Parathyroid adenoma (tissue), 2 donors: Measurements from ENCODE around the gene PRDM16.

Experiments used
- H2AFZ ChIP-seq: fragments of 300-600 bp; sonication (generic); one replicate; pipeline ENCODE4 v1.7.0; 2017; ENCODE audit warnings: antibody characterized with exemption, mild to moderate bottlenecking
- H3K27ac ChIP-seq: fragments of 300-600 bp; sonication (generic); one replicate; pipeline ENCODE4 v1.7.0; 2017
- H3K27me3 ChIP-seq: fragments of 300-600 bp; sonication (generic); one replicate; pipeline ENCODE4 v1.7.0; 2017; ENCODE audit warnings: low read length; ENCODE audit not compliant: control insufficient read depth, insufficient read depth
- H3K36me3 ChIP-seq: fragments of 300-600 bp; sonication (generic); one replicate; pipeline ENCODE4 v1.7.0; 2017; ENCODE audit warnings: low read length; ENCODE audit not compliant: control insufficient read depth, insufficient read depth
- H3K4me1 ChIP-seq: fragments of 300-600 bp; sonication (generic); one replicate; pipeline ENCODE4 v1.7.0; 2017; ENCODE audit warnings: control low read depth
- H3K4me2 ChIP-seq: fragments of 300-600 bp; sonication (generic); one replicate; pipeline ENCODE4 v1.7.0; 2017; ENCODE audit warnings: low read length
- H3K4me3 ChIP-seq: fragments of 300-600 bp; sonication (generic); one replicate; pipeline ENCODE4 v1.7.0; 2017; ENCODE audit warnings: low read depth, low read length
- H3K79me2 ChIP-seq: fragments of 300-600 bp; sonication (generic); one replicate; pipeline ENCODE4 v1.7.0; 2017; ENCODE audit warnings: control low read depth
- H3K9ac ChIP-seq: fragments of 300-600 bp; sonication (generic); one replicate; pipeline ENCODE4 v1.7.0; 2017; ENCODE audit warnings: mild to moderate bottlenecking
- H3K9me3 ChIP-seq: fragments of 300-600 bp; sonication (generic); one replicate; pipeline ENCODE4 v1.7.0; 2017; ENCODE audit warnings: low read length; ENCODE audit not compliant: control insufficient read depth
- CTCF ChIP-seq: fragments of 300-600 bp; sonication (generic); IDR thresholded peaks from one replicate; pipeline ENCODE4 v1.7.0; 2017; ENCODE audit warnings: antibody characterized with exemption, mild to moderate bottlenecking
- donor health status: primary hyperparathyroidism.

The PRDM16 gene

GRCh38 chr1:3049905-3050304 is 19.1 kb upstream of the PRDM16 start:
- TF ChIP-seq CTCF = no peak
- no peak overlapping the region for H3K4me2 ChIP-seq
- H3K79me2 ChIP-seq = no peaks in the 10 kb centered on the region
- no peak overlapping the region for H3K27ac ChIP-seq
- no peaks in the 10 kb centered on the region for H3K36me3 ChIP-seq
- H3K27me3 ChIP-seq = no peaks in the 10 kb centered on the region
- H3K9ac ChIP-seq = no peak overlapping the region
- no peak overlapping the region for H3K4me3 ChIP-seq
- no peak overlapping the region for H2AFZ ChIP-seq
- no peaks in the 10 kb centered on the region for H3K4me1 ChIP-seq
- H3K9me3 ChIP-seq = no peaks in the 10 kb centered on the region

- Histone ChIP-seq H2AFZ (no peak overlapping the region), H3K9me3 (no peaks in the 10 kb centered on the region), H3K4me1 (no peaks in the 10 kb centered on the region), H3K9ac (no peak overlapping the region), H3K36me3 (no peaks in the 10 kb centered on the region), H3K4me3 (no peak overlapping the region), H3K27me3 (no peaks in the 10 kb centered on the region), H3K4me2 (no peak overlapping the region), H3K79me2 (no peaks in the 10 kb centered on the region), H3K27ac (no peak overlapping the region)
- TF ChIP-seq CTCF = no peak
These were observed 18.4 kb upstream of the PRDM16 start for GRCh38 chr1:3050603-3051002.

- no peak overlapping the region for H2AFZ ChIP-seq
- no peak for TF ChIP-seq CTCF
These were observed 17.4 kb upstream of the PRDM16 start for GRCh38 chr1:3051270-3052268.

GRCh38 chr1:3052501-3052900 is 16.5 kb upstream of the PRDM16 start:
- Histone ChIP-seq H3K9ac (no peak overlapping the region), H3K36me3 (no peaks in the 10 kb centered on the region), H3K9me3 (no peaks in the 10 kb centered on the region), H3K27me3 (no peaks in the 10 kb centered on the region), H3K4me3 (no peak overlapping the region), H3K4me1 (no peaks in the 10 kb centered on the region), H3K79me2 (no peaks in the 10 kb centered on the region), H3K4me2 (no peak overlapping the region), H2AFZ (no peak overlapping the region), H3K27ac (no peak overlapping the region)
- no peak for TF ChIP-seq CTCF

More at GRCh38 chr1:3051270-3052268, 17.4 kb upstream of the PRDM16 start:
- H3K4me2 ChIP-seq = no peak overlapping the region
- no peaks in the 10 kb centered on the region for H3K27me3 ChIP-seq
- H3K4me1 ChIP-seq = no peaks in the 10 kb centered on the region
- H3K79me2 ChIP-seq = no peaks in the 10 kb centered on the region
- H3K27ac ChIP-seq = no peak overlapping the region
- H3K9ac ChIP-seq = no peak overlapping the region
- H3K4me3 ChIP-seq = no peak overlapping the region
- no peaks in the 10 kb centered on the region for H3K9me3 ChIP-seq
- H3K36me3 ChIP-seq = no peaks in the 10 kb centered on the region
